ENCODE measurements around the gene ZNF324. TPM values are rescaled to one million over a fixed set of nuclear protein-coding genes. Genes with fewer than 3 reads are reported as not detected.
A peak's percentile ranks its signal among the peaks of the same experiment; 100 is the strongest.
"Not testable (repeated sequence)": the region's sequence is repeated elsewhere in the genome, so short reads cannot be mapped to it uniquely, and the experiment has no call there.

Gene ZNF324
- total and polyA plus RNA-seq, 2 experiments from 2014 or later = 15.7 to 27.8 TPM

GRCh38 chr19:58469241-58470013, 2.5 kb downstream of the ZNF324 start:
- peaks cover 12% of the 10 kb centered on the region for H3K36me3 ChIP-seq
- H3K4me3 ChIP-seq = no peak overlapping the region
- TF ChIP-seq CTCF (IDR thresholded peaks at IDR 0.05; ENCODE audit: low read depth, low read length) = no peak
- H3K27me3 ChIP-seq = no peaks in the 10 kb centered on the region
- H3K9me3 ChIP-seq (ENCODE audit: low read depth) = no peaks in the 10 kb centered on the region
- H3K4me1 ChIP-seq (ENCODE audit: low read depth) = no peaks in the 10 kb centered on the region
- DNase-seq (ENCODE audit: low read depth in 1 of 2, low spot score in 1 of 2) = no peak
- H3K27ac ChIP-seq = no peak overlapping the region

GRCh38 chr19:58470837-58471543, 4.1 kb downstream of the ZNF324 start:
- H3K36me3 ChIP-seq = peaks cover 12% of the 10 kb centered on the region
- H3K27me3 ChIP-seq; H3K4me1 ChIP-seq (ENCODE audit: low read depth); H3K9me3 ChIP-seq (ENCODE audit: low read depth); DNase-seq (ENCODE audit: low read depth in 1 of 2, low spot score in 1 of 2); H3K4me3 ChIP-seq; H3K27ac ChIP-seq: not testable (repeated sequence)

GRCh38 chr19:58471736-58472135, 4.9 kb downstream of the ZNF324 start:
- DNase-seq (ENCODE audit: low read depth in 1 of 2, low spot score in 1 of 2) = no peak
- peaks cover 12% of the 10 kb centered on the region for H3K36me3 ChIP-seq
- peaks cover 3% of the 10 kb centered on the region for H3K4me1 ChIP-seq (ENCODE audit: low read depth)
- no peak overlapping the region for H3K4me3 ChIP-seq
- no peak for TF ChIP-seq CTCF (IDR thresholded peaks at IDR 0.05; ENCODE audit: low read depth, low read length)
- no peak overlapping the region for H3K27ac ChIP-seq
- H3K27me3 ChIP-seq = no peaks in the 10 kb centered on the region
- H3K9me3 ChIP-seq (ENCODE audit: low read depth) = no peaks in the 10 kb centered on the region

- Histone ChIP-seq H3K4me1 (ENCODE audit: low read depth) (peaks cover 10% of the 10 kb centered on the region), H3K36me3 (peaks cover 12% of the 10 kb centered on the region), H3K4me3 (no peak overlapping the region), H3K9me3 (ENCODE audit: low read depth) (no peaks in the 10 kb centered on the region), H3K27me3 (no peaks in the 10 kb centered on the region), H3K27ac (no peak overlapping the region)
- DNase-seq (ENCODE audit: low read depth in 1 of 2, low spot score in 1 of 2) = no peak
- TF ChIP-seq CTCF (IDR thresholded peaks at IDR 0.05; ENCODE audit: low read depth, low read length) = no peak
Observed at GRCh38 chr19:58473775-58474174, 6.9 kb downstream of the ZNF324 start.

GRCh38 chr19:58474291-58474996, 7.6 kb downstream of the ZNF324 start:
- H3K9me3 ChIP-seq (ENCODE audit: low read depth) = no peaks in the 10 kb centered on the region
- peak overlapping the region; percentile 89 for H3K27ac ChIP-seq
- H3K36me3 ChIP-seq = peaks cover 12% of the 10 kb centered on the region
- no peak overlapping the region for H3K4me3 ChIP-seq
- peak in 1 of 2 donors; percentile 39 for DNase-seq (ENCODE audit: low read depth in 1 of 2, low spot score in 1 of 2)
- peaks cover 10% of the 10 kb centered on the region for H3K4me1 ChIP-seq (ENCODE audit: low read depth)
- no peak for TF ChIP-seq CTCF (IDR thresholded peaks at IDR 0.05; ENCODE audit: low read depth, low read length)
- H3K27me3 ChIP-seq = no peaks in the 10 kb centered on the region

Data from cardiac muscle cell (in vitro differentiated cells and primary cell).